A549 (cell line): Measurements from ENCODE around the gene SHD.

ENCODE experiments used
- CHD2 ChIP-seq: fragments of 150-350 bp; IDR thresholded peaks from 2 replicates; pipeline ENCODE4 v1.6.1; 2014; ENCODE audit warnings: low read length; ENCODE audit not compliant: partially characterized antibody
- EP300 ChIP-seq, 2 experiments: fragments of >200 bp; sonication (Bioruptor Twin); formaldehyde crosslinking; IDR thresholded peaks; 2 replicates in 1 of 2; 3 replicates in 1 of 2; pipeline ENCODE4 v1.6.1; 2016 to 2017
- PHF8 ChIP-seq: fragments of 200-600 bp; sonication (generic); IDR thresholded peaks from 2 replicates; pipeline ENCODE4 v1.6.1; 2016; ENCODE audit warnings: low read depth, mild to moderate bottlenecking, antibody characterized with exemption, moderate library complexity, borderline replicate concordance
- POLR2A ChIP-seq: IDR thresholded peaks from 2 replicates; pipeline ENCODE4 v1.6.1; 2012; ENCODE audit warnings: mild to moderate bottlenecking, low read length
- TF ChIP-seq, protein P1 (sequence below): fragments of >200 bp; sonication (Bioruptor Twin); formaldehyde crosslinking; IDR thresholded peaks from 3 replicates; pipeline ENCODE4 v1.5.1; 2016
- TF ChIP-seq, protein P2 (sequence below): IDR thresholded peaks from 2 replicates; pipeline ENCODE4 v1.6.1; 2012

DNA sequence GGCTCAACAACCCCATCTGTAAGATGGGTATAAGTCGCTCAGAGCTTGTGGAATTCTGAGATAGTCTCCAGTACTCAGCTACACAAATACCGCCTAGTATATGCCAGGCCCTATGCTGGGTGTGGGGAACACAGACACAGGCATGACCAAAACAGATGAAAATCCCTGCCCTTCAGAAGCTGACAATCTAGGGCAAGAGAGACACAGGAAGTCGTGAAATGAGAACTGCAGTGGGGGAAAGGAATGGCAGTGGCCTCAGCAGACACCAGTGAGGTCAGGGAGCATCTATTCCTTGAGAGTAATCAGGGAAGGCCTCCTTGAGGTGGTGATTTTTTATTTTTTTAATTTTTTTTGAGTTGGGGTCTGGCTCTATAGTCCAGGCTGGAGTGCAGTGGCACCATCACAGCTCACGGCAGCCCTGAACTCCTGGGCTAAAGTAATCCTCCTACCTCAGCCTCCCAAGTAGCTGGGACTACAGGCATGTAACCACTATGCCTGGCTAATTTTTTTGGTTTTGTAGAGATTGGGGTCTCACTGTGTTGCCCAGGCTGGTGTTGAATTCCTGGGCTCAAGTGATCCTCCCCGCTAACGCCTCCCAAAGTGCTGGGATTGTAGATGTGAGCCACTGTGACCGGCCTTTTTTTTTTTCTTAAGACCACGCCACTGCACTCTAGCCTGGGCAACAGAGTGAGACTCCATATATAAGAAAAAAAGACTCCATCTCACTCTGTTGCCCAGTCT is 19.9 kb downstream of the SHD start:
- TF ChIP-seq, protein P1, sequence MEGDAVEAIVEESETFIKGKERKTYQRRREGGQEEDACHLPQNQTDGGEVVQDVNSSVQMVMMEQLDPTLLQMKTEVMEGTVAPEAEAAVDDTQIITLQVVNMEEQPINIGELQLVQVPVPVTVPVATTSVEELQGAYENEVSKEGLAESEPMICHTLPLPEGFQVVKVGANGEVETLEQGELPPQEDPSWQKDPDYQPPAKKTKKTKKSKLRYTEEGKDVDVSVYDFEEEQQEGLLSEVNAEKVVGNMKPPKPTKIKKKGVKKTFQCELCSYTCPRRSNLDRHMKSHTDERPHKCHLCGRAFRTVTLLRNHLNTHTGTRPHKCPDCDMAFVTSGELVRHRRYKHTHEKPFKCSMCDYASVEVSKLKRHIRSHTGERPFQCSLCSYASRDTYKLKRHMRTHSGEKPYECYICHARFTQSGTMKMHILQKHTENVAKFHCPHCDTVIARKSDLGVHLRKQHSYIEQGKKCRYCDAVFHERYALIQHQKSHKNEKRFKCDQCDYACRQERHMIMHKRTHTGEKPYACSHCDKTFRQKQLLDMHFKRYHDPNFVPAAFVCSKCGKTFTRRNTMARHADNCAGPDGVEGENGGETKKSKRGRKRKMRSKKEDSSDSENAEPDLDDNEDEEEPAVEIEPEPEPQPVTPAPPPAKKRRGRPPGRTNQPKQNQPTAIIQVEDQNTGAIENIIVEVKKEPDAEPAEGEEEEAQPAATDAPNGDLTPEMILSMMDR, result no peak
- TF ChIP-seq POLR2A (no peak), EP300 (IDR thresholded peaks at IDR 0.05) (no peak), CHD2 (no peak), PHF8 (no peak)
- TF ChIP-seq, protein P2, sequence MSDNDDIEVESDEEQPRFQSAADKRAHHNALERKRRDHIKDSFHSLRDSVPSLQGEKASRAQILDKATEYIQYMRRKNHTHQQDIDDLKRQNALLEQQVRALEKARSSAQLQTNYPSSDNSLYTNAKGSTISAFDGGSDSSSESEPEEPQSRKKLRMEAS, result no peak
